ENCODE measurements around the gene PUDP. TPM values are rescaled to one million over a fixed set of nuclear protein-coding genes. Genes with fewer than 3 reads are reported as not detected.

PUDP gene
- total and polyA plus RNA-seq, 4 donors, result 4.8 to 18.7 (median 7.6) TPM

- DNase-seq, result no peak
- 97 to 98% methylated on average over 4 of the region's 4 CpGs for WGBS, 2 donors
- H3K4me3 ChIP-seq (ENCODE audit: low read length in 2 of 2), result no peak overlapping the region
- no peaks in the 10 kb centered on the region for H3K27me3 ChIP-seq (ENCODE audit: control insufficient read depth in 1 of 2, insufficient read depth in 2 of 2, low read length in 1 of 2)
- no peaks in the 10 kb centered on the region for H3K36me3 ChIP-seq (ENCODE audit: control insufficient read depth in 1 of 2, insufficient read depth in 2 of 2, low read length in 1 of 2)
- intact Hi-C loops (cut with DNase I), result no loop called here
- H3K9me3 ChIP-seq (ENCODE audit: control insufficient read depth, low read length), result no peaks in the 10 kb centered on the region
- no peak for ATAC-seq (ENCODE audit: low FRiP score)
- H3K27ac ChIP-seq (ENCODE audit: low read depth in 1 of 2, low read length in 2 of 2), result no peak overlapping the region
- H3K4me1 ChIP-seq (ENCODE audit: control insufficient read depth in 1 of 2, insufficient read depth in 2 of 2, low read length in 2 of 2), result no peaks in the 10 kb centered on the region
These were observed 56.0 kb downstream of the PUDP start for GRCh38 chrX:7091923-7092322.

DNA sequence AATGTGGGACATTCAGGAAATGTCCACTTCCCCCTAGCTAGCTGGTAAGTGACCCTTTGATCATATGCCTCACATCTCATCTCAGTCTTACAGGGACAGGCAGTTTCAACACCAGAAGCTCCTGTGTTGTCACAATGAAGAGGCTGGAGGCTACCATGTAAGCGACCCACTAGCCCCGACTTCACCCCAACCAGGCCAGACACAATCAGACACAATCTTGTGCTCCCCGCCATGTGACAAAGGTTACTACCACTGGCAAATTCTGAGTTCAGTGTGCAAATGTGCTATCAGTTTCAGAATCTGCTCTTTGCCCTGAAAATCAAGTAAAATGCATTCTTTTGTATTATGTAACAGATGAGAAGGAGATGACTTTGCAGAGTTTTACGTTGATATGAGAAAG lies 57.3 kb downstream of the PUDP start:
- H3K4me3 ChIP-seq (ENCODE audit: low read length in 2 of 2), result no peak overlapping the region
- no peaks in the 10 kb centered on the region for H3K4me1 ChIP-seq (ENCODE audit: control insufficient read depth in 1 of 2, insufficient read depth in 2 of 2, low read length in 2 of 2)
- DNase-seq, result no peak
- 88 to 93% methylated on average over 4 of the region's 4 CpGs for WGBS, 2 donors
- H3K27me3 ChIP-seq (ENCODE audit: control insufficient read depth in 1 of 2, insufficient read depth in 2 of 2, low read length in 1 of 2), result no peaks in the 10 kb centered on the region
- no peak overlapping the region for H3K27ac ChIP-seq (ENCODE audit: low read depth in 1 of 2, low read length in 2 of 2)
- no peaks in the 10 kb centered on the region for H3K36me3 ChIP-seq (ENCODE audit: control insufficient read depth in 1 of 2, insufficient read depth in 2 of 2, low read length in 1 of 2)
- no peak for ATAC-seq (ENCODE audit: low FRiP score)
- H3K9me3 ChIP-seq (ENCODE audit: control insufficient read depth, low read length), result no peaks in the 10 kb centered on the region
- intact Hi-C loops (cut with DNase I), result no loop called here

GRCh38 chrX:7088968-7089615 lies 58.9 kb downstream of the PUDP start:
- Histone ChIP-seq H3K4me1 (ENCODE audit: control insufficient read depth in 1 of 2, insufficient read depth in 2 of 2, low read length in 2 of 2) (no peaks in the 10 kb centered on the region), H3K27me3 (ENCODE audit: control insufficient read depth in 1 of 2, insufficient read depth in 2 of 2, low read length in 1 of 2) (no peaks in the 10 kb centered on the region), H3K27ac (ENCODE audit: low read depth in 1 of 2, low read length in 2 of 2) (no peak overlapping the region), H3K9me3 (ENCODE audit: control insufficient read depth, low read length) (no peaks in the 10 kb centered on the region), H3K36me3 (ENCODE audit: control insufficient read depth in 1 of 2, insufficient read depth in 2 of 2, low read length in 1 of 2) (no peaks in the 10 kb centered on the region), H3K4me3 (ENCODE audit: low read length in 2 of 2) (no peak overlapping the region)
- ATAC-seq (ENCODE audit: low FRiP score), result no peak
- intact Hi-C loops (cut with DNase I), result no loop called here
- no peak for DNase-seq
- 88 to 91% methylated on average over 8 of the region's 8 CpGs for WGBS, 2 donors

GRCh38 chrX:7086384-7086783 lies 61.6 kb downstream of the PUDP start:
- Histone ChIP-seq H3K36me3 (ENCODE audit: control insufficient read depth in 1 of 2, insufficient read depth in 2 of 2, low read length in 1 of 2) (no peaks in the 10 kb centered on the region), H3K4me3 (ENCODE audit: low read length in 2 of 2) (no peak overlapping the region), H3K9me3 (ENCODE audit: control insufficient read depth, low read length) (no peaks in the 10 kb centered on the region), H3K27ac (ENCODE audit: low read depth in 1 of 2, low read length in 2 of 2) (no peak overlapping the region), H3K4me1 (ENCODE audit: control insufficient read depth in 1 of 2, insufficient read depth in 2 of 2, low read length in 2 of 2) (no peaks in the 10 kb centered on the region), H3K27me3 (ENCODE audit: control insufficient read depth in 1 of 2, insufficient read depth in 2 of 2, low read length in 1 of 2) (no peaks in the 10 kb centered on the region)
- intact Hi-C loops (cut with DNase I), result no loop called here
- ATAC-seq (ENCODE audit: low FRiP score) (no peak), DNase-seq (no peak)
- 92% methylated on average over 3 of the region's 3 CpGs for WGBS, 2 donors

DNA sequence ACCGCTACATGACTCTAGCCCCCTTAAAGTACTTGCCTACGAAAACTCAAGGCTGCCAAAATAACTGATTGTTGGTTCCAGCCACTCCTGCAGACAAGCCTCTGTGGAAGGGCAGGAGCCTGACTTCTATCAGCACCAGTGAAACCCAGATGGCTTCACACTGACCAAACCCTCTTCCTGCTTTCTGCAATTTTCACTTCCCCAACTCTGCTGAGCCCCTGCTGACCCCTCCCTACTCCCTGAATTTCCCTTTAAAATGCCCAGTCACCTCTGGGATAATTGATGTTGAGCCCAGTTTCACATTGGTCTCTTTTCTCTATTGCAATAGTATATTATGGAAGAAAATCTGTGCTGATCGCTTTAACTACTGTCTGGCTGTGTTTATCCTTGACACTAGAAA lies 62.1 kb downstream of the PUDP start:
- Histone ChIP-seq H3K27ac (ENCODE audit: low read depth in 1 of 2, low read length in 2 of 2) (no peak overlapping the region), H3K4me3 (ENCODE audit: low read length in 2 of 2) (no peak overlapping the region), H3K27me3 (ENCODE audit: control insufficient read depth in 1 of 2, insufficient read depth in 2 of 2, low read length in 1 of 2) (no peaks in the 10 kb centered on the region), H3K9me3 (ENCODE audit: control insufficient read depth, low read length) (no peaks in the 10 kb centered on the region), H3K4me1 (ENCODE audit: control insufficient read depth in 1 of 2, insufficient read depth in 2 of 2, low read length in 2 of 2) (no peaks in the 10 kb centered on the region), H3K36me3 (ENCODE audit: control insufficient read depth in 1 of 2, insufficient read depth in 2 of 2, low read length in 1 of 2) (no peaks in the 10 kb centered on the region)
- 91 to 92% methylated on average over 3 of the region's 3 CpGs for WGBS, 2 donors
- DNase-seq, result no peak
- intact Hi-C loops (cut with DNase I), result no loop called here
- ATAC-seq (ENCODE audit: low FRiP score), result no peak

DNA sequence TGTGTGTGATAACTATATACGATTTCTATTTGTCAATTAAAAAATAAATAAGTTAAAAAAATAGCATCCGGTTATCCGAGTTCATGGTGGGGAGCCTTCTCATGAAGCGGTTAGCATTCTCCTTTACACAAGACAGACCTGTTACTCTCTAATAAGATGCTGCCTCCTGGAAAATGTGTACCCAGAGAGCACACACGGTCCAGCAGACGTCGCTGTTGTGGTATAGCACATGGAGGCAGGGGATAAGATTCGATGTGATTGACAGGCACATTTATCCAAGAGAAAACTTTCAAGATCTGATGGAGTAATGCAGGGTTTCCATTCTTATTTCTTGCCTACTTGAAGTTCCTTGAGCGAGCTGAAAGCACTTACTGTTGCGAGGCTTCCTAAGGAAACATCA lies 63.1 kb downstream of the PUDP start:
- 95 to 98% methylated on average over 10 of the region's 10 CpGs for WGBS, 2 donors

GRCh38 chrX:7083468-7084396 lies 64.2 kb downstream of the PUDP start:
- ATAC-seq (ENCODE audit: low FRiP score) (no peak), DNase-seq (no peak)
- H3K27ac ChIP-seq (ENCODE audit: low read depth in 1 of 2, low read length in 2 of 2), result no peak overlapping the region
- H3K9me3 ChIP-seq (ENCODE audit: control insufficient read depth, low read length), result no peaks in the 10 kb centered on the region
- no peak overlapping the region for H3K4me3 ChIP-seq (ENCODE audit: low read length in 2 of 2)
- intact Hi-C loops (cut with DNase I), result no loop called here
- no peaks in the 10 kb centered on the region for H3K27me3 ChIP-seq (ENCODE audit: control insufficient read depth in 1 of 2, insufficient read depth in 2 of 2, low read length in 1 of 2)
- no peaks in the 10 kb centered on the region for H3K36me3 ChIP-seq (ENCODE audit: control insufficient read depth in 1 of 2, insufficient read depth in 2 of 2, low read length in 1 of 2)
- H3K4me1 ChIP-seq (ENCODE audit: control insufficient read depth in 1 of 2, insufficient read depth in 2 of 2, low read length in 2 of 2), result no peaks in the 10 kb centered on the region
- WGBS, 2 donors, result 88 to 92% methylated on average over 21 of the region's 21 CpGs

More for the DNA sequence above, 63.1 kb downstream of the PUDP start:
- no peak overlapping the region for H3K27ac ChIP-seq (ENCODE audit: low read depth in 1 of 2, low read length in 2 of 2)
- no peak overlapping the region for H3K4me3 ChIP-seq (ENCODE audit: low read length in 2 of 2)
- no peaks in the 10 kb centered on the region for H3K9me3 ChIP-seq (ENCODE audit: control insufficient read depth, low read length)
- intact Hi-C loops (cut with DNase I), result no loop called here
- no peak for ATAC-seq (ENCODE audit: low FRiP score)
- no peaks in the 10 kb centered on the region for H3K36me3 ChIP-seq (ENCODE audit: control insufficient read depth in 1 of 2, insufficient read depth in 2 of 2, low read length in 1 of 2)
- DNase-seq, result no peak
- H3K27me3 ChIP-seq (ENCODE audit: control insufficient read depth in 1 of 2, insufficient read depth in 2 of 2, low read length in 1 of 2), result no peaks in the 10 kb centered on the region
- H3K4me1 ChIP-seq (ENCODE audit: control insufficient read depth in 1 of 2, insufficient read depth in 2 of 2, low read length in 2 of 2), result no peaks in the 10 kb centered on the region

DNA sequence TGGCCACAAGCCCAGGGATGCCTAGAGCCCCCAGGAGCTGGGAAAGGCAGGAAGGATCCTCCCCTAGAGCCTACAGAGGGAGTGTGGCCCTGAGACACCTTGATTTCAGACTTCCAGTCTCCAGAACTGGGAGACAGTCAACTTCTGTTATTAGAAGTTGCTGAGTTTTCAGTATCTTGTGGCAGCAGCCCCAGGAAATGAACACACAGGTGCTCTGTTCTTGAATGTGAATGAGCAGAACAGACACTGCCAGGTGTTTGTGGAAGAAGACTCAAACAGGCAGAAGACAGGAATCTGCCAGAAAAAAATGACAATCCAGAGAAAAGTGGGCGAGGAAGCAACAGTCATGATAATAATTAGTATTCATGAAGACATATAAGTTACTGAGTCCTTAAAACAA lies 64.9 kb downstream of the PUDP start:
- no peak overlapping the region for H3K27ac ChIP-seq (ENCODE audit: low read depth in 1 of 2, low read length in 2 of 2)
- no peak for DNase-seq
- H3K9me3 ChIP-seq (ENCODE audit: control insufficient read depth, low read length), result no peaks in the 10 kb centered on the region
- no peaks in the 10 kb centered on the region for H3K4me1 ChIP-seq (ENCODE audit: control insufficient read depth in 1 of 2, insufficient read depth in 2 of 2, low read length in 2 of 2)
- no peak for ATAC-seq (ENCODE audit: low FRiP score)
- H3K36me3 ChIP-seq (ENCODE audit: control insufficient read depth in 1 of 2, insufficient read depth in 2 of 2, low read length in 1 of 2), result no peaks in the 10 kb centered on the region
- 97 to 100% methylated on average over 1 of the region's 1 CpG for WGBS, 2 donors
- H3K27me3 ChIP-seq (ENCODE audit: control insufficient read depth in 1 of 2, insufficient read depth in 2 of 2, low read length in 1 of 2), result no peaks in the 10 kb centered on the region
- H3K4me3 ChIP-seq (ENCODE audit: low read length in 2 of 2), result no peak overlapping the region
- intact Hi-C loops (cut with DNase I), result no loop called here

DNA sequence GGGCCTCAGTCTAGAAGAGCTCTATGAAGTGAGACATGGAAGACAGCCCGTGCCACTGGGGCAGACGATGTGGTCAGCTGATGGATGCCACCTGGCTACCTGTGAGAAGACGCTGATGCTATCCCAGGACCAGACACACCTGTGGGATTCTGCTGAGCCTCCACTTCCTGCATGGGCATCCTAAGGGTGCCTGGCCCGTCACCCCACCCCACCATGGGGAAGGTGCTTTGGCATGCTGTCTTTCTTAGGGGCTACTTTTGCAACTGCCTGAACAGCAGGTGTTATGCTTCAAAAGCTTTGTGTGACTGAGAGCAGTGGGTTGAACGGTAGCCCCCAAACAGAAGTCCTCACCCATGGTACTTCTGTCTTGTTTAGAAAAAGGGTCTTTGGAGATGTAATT lies 65.4 kb downstream of the PUDP start:
- 98% methylated on average over 5 of the region's 5 CpGs for WGBS, 2 donors
- no peak for ATAC-seq (ENCODE audit: low FRiP score)

More for the DNA sequence above, 65.4 kb downstream of the PUDP start:
- Histone ChIP-seq H3K4me3 (ENCODE audit: low read length in 2 of 2) (no peak overlapping the region), H3K36me3 (ENCODE audit: control insufficient read depth in 1 of 2, insufficient read depth in 2 of 2, low read length in 1 of 2) (no peaks in the 10 kb centered on the region), H3K27ac (ENCODE audit: low read depth in 1 of 2, low read length in 2 of 2) (no peak overlapping the region), H3K9me3 (ENCODE audit: control insufficient read depth, low read length) (no peaks in the 10 kb centered on the region), H3K27me3 (ENCODE audit: control insufficient read depth in 1 of 2, insufficient read depth in 2 of 2, low read length in 1 of 2) (no peaks in the 10 kb centered on the region), H3K4me1 (ENCODE audit: control insufficient read depth in 1 of 2, insufficient read depth in 2 of 2, low read length in 2 of 2) (no peaks in the 10 kb centered on the region)
- no peak for DNase-seq
- intact Hi-C loops (cut with DNase I), result no loop called here

Measured in aorta (tissue), 5 donors.